Spleen (tissue), 11 donors: ENCODE results near the gene TM7SF3. TPM values are rescaled to one million over a fixed set of nuclear protein-coding genes. Genes with fewer than 3 reads are reported as not detected.

Experiments
- DNase-seq: peaks from one replicate; pipeline ENCODE4 v3.0.0-alpha.2; 2020
- H3K27ac ChIP-seq, 8 donors: fragments of 200-600 bp; sonication (generic) in 7 of 8; 1 replicate in 4 of 8; 2 replicates in 4 of 8; pipeline versions ENCODE4 v1.5.0 to v1.8.0; 2016 to 2021; ENCODE audit warnings: inconsistent platforms in 4 of 8, mild to moderate bottlenecking in 4 of 8, moderate library complexity in 1 of 8
- H3K27me3 ChIP-seq, 7 donors: fragments of 200-600 bp; sonication (generic) in 6 of 7; replicated peaks in 1 of 7; 1 replicate in 4 of 7; 2 replicates in 3 of 7; pipeline versions ENCODE4 v1.5.0 to v1.8.0; 2016 to 2021; ENCODE audit warnings: inconsistent platforms in 3 of 7, mild to moderate bottlenecking in 1 of 7
- H3K36me3 ChIP-seq, 6 donors: fragments of 200-600 bp; sonication (generic) in 5 of 6; 1 replicate in 4 of 6; 2 replicates in 2 of 6; pipeline versions ENCODE4 v1.5.0 to v1.8.0; 2016 to 2021; ENCODE audit warnings: inconsistent platforms in 2 of 6
- H3K4me1 ChIP-seq, 6 donors: fragments of 200-600 bp; sonication (generic) in 5 of 6; 1 replicate in 3 of 6; 2 replicates in 3 of 6; pipeline versions ENCODE4 v1.5.0 to v1.8.0; 2016 to 2021; ENCODE audit warnings: inconsistent platforms in 3 of 6
- H3K4me3 ChIP-seq, 8 donors: fragments of 200-600 bp; sonication (generic) in 7 of 8; 1 replicate in 4 of 8; 2 replicates in 4 of 8; pipeline versions ENCODE4 v1.5.0 to v1.8.0; 2016 to 2021; ENCODE audit warnings: inconsistent platforms in 4 of 8, mild to moderate bottlenecking in 4 of 8, moderate library complexity in 2 of 8
- H3K9me3 ChIP-seq, 8 donors: fragments of 200-600 bp; sonication (generic) in 7 of 8; 1 replicate in 4 of 8; 2 replicates in 4 of 8; pipeline versions ENCODE4 v1.5.0 to v1.8.0; 2016 to 2021; ENCODE audit warnings: inconsistent platforms in 4 of 8
- POLR2A ChIP-seq, 3 donors: fragments of 450-650 bp; IDR thresholded peaks; one replicate each; pipeline ENCODE4 v1.5.1; 2017; ENCODE audit warnings: antibody characterized with exemption in 3 of 3, mild to moderate bottlenecking in 1 of 3
- POLR2AphosphoS5 ChIP-seq, 3 donors: sonication (generic); formaldehyde crosslinking; IDR thresholded peaks; one replicate each; pipeline ENCODE4 v1.5.1; 2017; ENCODE audit warnings: antibody characterized with exemption in 3 of 3
- WGBS, 5 donors: extraction: QIAGEN DNeasy Blood & Tissue Kit in 3 of 5; methylation state at CpG; one replicate each; pipeline versions ENCODE4 v1.1.5 to v1.1.7; 2013 to 2018; 5-methylcytosine and 5-hydroxymethylcytosine counted together
- intact Hi-C: fragments of 100-400 bp; cut with DNase I; formaldehyde crosslinking; loops from one replicate; pipeline ENCODE4 v1.15.0; 2023; ENCODE audit warnings: low total_unique reads
- polyA plus RNA-seq, 3 donors: library from polyadenylated mRNA; stranded (reverse); fragments of 200-250 nt; gene quantifications; one replicate each; pipeline ENCODE4 v1.2.1, GENCODE V29; 2013
- total RNA-seq, 7 donors: library from RNA; depleted of rRNA in 3 of 7; stranded (reverse); fragments of >200 nt in 3 of 7; fragmentation: NEBNext Ultra II Directional in 4 of 7; extraction: Animal tissue kit (Norgen Biotek cat#: 25700) in 4 of 7; gene quantifications; one replicate each; pipeline versions ENCODE4 v1.1.0 to v1.2.1, GENCODE V29; 2016 to 2021
- TF ChIP-seq, protein P1 (sequence below), 11 experiments: fragments of 200-600 bp in 7 of 11; fragments of 450-650 bp in 4 of 11; sonication (generic) in 4 of 11; IDR thresholded peaks in 8 of 11; conservative IDR thresholded peaks in 3 of 11; 1 replicate in 7 of 11; 2 replicates in 4 of 11; pipeline versions ENCODE4 v1.4.0 to v1.8.0; 2016 to 2021; ENCODE audit warnings: antibody characterized with exemption in 11 of 11, inconsistent platforms in 4 of 11, mild to moderate bottlenecking in 1 of 11
- donor health status: healthy with polysubstance abuse.
- donor health status: DM: no; HTN: no; CAD: no; lungs with moderate emphysema.
- donor health status: DM: no; HTN: no; CAD: no.
- donor health status: Bipolar disorder and iron deficiency.
- donor health status: healthy.
- donor health status: DM: no; HTN: no; CAD: no.
- donor health status: DM: yes; HTN: yes; CAD: no.

TM7SF3 gene
- total and polyA plus RNA-seq, 10 donors = 12.2 to 88.7 (median 40.6) TPM

DNA sequence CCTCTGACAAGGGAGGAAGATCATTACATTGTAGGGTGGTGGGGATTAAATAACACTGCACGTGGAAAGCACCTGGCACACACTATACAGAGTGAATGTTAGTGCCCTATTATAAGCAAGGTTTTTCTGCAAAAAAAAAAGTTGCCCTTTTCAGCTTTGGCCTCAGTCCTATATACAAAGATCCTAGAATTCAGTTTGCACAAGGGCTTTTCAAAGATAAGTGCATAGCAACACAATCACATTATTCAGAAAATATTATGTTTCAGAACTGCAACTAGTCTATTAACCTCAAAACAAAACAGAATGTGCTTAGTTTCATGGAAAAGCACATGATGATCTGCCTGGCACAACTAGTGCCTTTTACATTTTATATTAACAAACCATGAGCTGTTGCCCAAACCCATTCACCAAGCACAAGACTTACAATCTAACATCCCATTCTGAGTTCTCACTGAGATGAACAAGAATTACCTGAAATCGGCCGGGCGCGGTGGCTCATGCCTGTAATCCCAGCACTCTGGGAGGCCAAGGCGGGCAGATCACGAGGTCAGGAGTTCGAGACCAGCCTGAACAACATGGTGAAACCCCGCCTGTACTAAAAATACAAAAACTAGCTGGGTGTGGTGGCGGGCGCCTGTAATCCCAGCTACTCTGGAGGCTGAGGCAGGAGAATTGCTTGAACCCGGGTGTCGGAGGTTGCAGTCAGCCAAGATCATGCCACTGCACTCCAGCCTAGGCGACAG, 1.8 kb downstream of the TM7SF3 start:
- Histone ChIP-seq H3K4me3 (peak overlapping the region in 1 of 8 donors; percentile 98), H3K27me3 (no peaks in the 10 kb centered on the region), H3K4me1 (peaks cover 10 to 88% (median 67%) of the 10 kb centered on the region in 6 donors), H3K36me3 (no peaks in the 10 kb centered on the region), H3K9me3 (no peaks in the 10 kb centered on the region), H3K27ac (peak overlapping the region in 2 of 8 donors; percentile 92 to 97)
- WGBS, 5 donors = 80 to 90% (median 86%) methylated on average over 14 of the region's 14 CpGs
- DNase-seq = no peak
- intact Hi-C loops = loop anchor here (5.0 to 10.0 kb wide), 2 partner anchors 158 to 295 kb away; no protein-coding TSS in a partner anchor
- TF ChIP-seq POLR2A (IDR thresholded peaks at IDR 0.05) = no peak
- TF ChIP-seq, protein P1, sequence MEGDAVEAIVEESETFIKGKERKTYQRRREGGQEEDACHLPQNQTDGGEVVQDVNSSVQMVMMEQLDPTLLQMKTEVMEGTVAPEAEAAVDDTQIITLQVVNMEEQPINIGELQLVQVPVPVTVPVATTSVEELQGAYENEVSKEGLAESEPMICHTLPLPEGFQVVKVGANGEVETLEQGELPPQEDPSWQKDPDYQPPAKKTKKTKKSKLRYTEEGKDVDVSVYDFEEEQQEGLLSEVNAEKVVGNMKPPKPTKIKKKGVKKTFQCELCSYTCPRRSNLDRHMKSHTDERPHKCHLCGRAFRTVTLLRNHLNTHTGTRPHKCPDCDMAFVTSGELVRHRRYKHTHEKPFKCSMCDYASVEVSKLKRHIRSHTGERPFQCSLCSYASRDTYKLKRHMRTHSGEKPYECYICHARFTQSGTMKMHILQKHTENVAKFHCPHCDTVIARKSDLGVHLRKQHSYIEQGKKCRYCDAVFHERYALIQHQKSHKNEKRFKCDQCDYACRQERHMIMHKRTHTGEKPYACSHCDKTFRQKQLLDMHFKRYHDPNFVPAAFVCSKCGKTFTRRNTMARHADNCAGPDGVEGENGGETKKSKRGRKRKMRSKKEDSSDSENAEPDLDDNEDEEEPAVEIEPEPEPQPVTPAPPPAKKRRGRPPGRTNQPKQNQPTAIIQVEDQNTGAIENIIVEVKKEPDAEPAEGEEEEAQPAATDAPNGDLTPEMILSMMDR (IDR thresholded peaks at IDR 0.05 in 8 of 11, conservative IDR thresholded peaks at IDR 0.05 in 3 of 11) = no peak

DNA sequence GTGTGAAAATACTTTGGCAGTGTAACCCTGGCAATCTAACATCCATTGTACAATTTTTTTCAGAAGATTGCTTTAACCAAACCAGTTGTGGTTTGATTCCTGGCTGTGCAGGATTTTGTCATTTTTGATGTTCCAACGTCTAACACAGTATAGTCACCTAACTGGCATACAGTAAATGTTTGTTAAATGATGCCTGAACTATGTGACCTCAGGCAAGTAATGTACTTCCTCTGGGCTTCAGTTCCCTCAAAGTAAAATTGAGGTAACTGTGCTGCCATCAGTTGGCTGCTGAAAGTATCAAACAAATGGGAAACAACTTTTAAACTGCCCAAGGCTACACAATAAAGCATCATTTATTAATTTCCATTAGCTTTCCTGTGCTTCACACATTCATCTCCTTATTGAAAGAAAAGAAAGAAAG, 4.3 kb downstream of the TM7SF3 start:
- intact Hi-C loops = loop anchor here (5.0 to 10.0 kb wide), 3 partner anchors 55 to 297 kb away; no protein-coding TSS in a partner anchor
- Histone ChIP-seq H3K27ac (peak overlapping the region in 3 of 8 donors; percentile 17 to 36 (median 21)), H3K9me3 (no peaks in the 10 kb centered on the region), H3K4me1 (peaks cover 2 to 94% (median 56%) of the 10 kb centered on the region in 6 donors), H3K4me3 (no peak overlapping the region), H3K27me3 (no peaks in the 10 kb centered on the region), H3K36me3 (no peaks in the 10 kb centered on the region)
- DNase-seq = no peak
- TF ChIP-seq POLR2A (IDR thresholded peaks at IDR 0.05) = no peak
- TF ChIP-seq, protein P1 (IDR thresholded peaks at IDR 0.05 in 8 of 11, conservative IDR thresholded peaks at IDR 0.05 in 3 of 11) = no peak
- 3 to 21% (median 17%) methylated on average over 1 of the region's 1 CpG for WGBS, 5 donors

DNA sequence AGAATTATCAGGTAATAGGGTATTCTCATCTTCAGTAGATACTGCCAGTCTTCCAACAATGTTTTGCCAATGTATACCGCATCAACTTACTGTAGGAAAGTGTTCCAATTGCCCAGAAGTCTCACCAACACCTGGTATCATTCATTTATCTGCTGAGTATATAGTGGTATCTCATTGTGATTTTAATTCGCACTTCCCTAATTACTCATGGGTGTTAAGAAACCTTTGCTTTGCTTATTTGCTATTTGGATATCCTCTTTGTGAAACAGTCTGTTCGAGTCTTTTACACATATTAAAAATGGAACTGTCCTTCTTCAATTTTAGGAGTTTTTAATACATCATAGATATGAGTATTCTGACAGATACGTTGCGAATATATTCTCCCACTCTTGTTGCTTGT, 6.1 kb downstream of the TM7SF3 start:
- H3K4me3 ChIP-seq = no peak overlapping the region
- peak overlapping the region in 3 of 8 donors; percentile 1 to 17 (median 1) for H3K27ac ChIP-seq
- H3K27me3 ChIP-seq = no peaks in the 10 kb centered on the region
- no peak for DNase-seq
- TF ChIP-seq POLR2A (IDR thresholded peaks at IDR 0.05) (no peak), POLR2AphosphoS5 (IDR thresholded peaks at IDR 0.05) (no peak)
- TF ChIP-seq, protein P1 (IDR thresholded peaks at IDR 0.05 in 8 of 11, conservative IDR thresholded peaks at IDR 0.05 in 3 of 11) = no peak
- peaks cover 0 to 99% (median 49%) of the 10 kb centered on the region in 6 donors for H3K4me1 ChIP-seq
- H3K9me3 ChIP-seq = no peaks in the 10 kb centered on the region
- H3K36me3 ChIP-seq = no peaks in the 10 kb centered on the region
- intact Hi-C loops = loop anchor here (10.0 kb wide), 1 partner anchor 53 kb away; no protein-coding TSS in a partner anchor
- 62 to 79% (median 73%) methylated on average over 5 of the region's 5 CpGs for WGBS, 5 donors

DNA sequence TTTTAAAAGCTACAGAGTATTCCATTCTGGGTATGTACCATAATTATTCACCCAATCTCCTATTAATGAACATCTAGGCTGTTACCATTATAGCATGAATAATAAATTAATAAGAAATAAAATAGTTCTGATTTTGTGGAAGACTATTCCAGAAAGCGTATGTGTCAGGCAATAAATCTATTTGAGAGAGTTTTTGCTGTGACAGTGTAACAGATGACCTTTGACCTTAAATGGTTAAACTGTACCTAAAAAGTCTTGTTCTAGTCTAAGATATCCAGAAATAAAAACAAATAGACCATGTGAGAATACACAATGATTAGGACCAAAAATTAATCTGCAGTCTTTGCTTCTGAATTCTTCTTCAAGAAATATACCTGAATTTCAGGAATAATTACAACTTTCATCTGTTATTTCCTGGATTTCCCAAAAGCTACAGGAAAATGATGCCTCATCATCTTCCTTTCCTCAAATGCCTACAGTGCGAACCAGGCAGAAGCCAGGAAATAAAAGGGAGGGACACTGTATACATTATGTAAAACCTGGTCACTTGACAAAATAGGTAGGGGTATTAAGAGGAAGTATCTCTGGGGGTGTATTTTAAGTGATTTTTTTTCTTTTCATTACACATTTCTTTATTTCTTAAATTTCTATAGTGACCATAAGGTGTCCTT, 7.3 kb downstream of the TM7SF3 start:
- DNase-seq = no peak
- 61 to 80% (median 72%) methylated on average over 2 of the region's 2 CpGs for WGBS, 5 donors
- Histone ChIP-seq H3K4me3 (no peak overlapping the region), H3K27me3 (no peaks in the 10 kb centered on the region), H3K9me3 (no peaks in the 10 kb centered on the region), H3K27ac (no peak overlapping the region), H3K36me3 (peaks cover 0 to 4% (median 0%) of the 10 kb centered on the region in 6 donors), H3K4me1 (peaks cover 0 to 98% (median 43%) of the 10 kb centered on the region in 6 donors)
- intact Hi-C loops = loop anchor here (10.0 kb wide), 1 partner anchor 52 kb away; no protein-coding TSS in a partner anchor
- no peak for TF ChIP-seq POLR2AphosphoS5 (IDR thresholded peaks at IDR 0.05)
- TF ChIP-seq POLR2A (IDR thresholded peaks at IDR 0.05) = no peak
- TF ChIP-seq, protein P1 (IDR thresholded peaks at IDR 0.05 in 8 of 11, conservative IDR thresholded peaks at IDR 0.05 in 3 of 11) = no peak
